GM18520 (cell line): ENCODE results near the gene ABCD4.

Experiments used
- ATAC-seq: cut with Tn5 transposase; IDR thresholded peaks from one replicate; pipeline ENCODE4 v1.9.1; 2021; ENCODE audit not compliant: unreplicated experiment

ABCD4 gene

GRCh38 chr14:74238974-74239847, 63.5 kb downstream of the ABCD4 start, which contains the start of gene VSX2:
Gene VSX2, plus strand, starts transcription at chr14:74239449. Its CDS starts 113 bp downstream, at chr14:74239562.
- ATAC-seq = no peak

GRCh38 chr14:74237441-74237840, 65.3 kb downstream of the ABCD4 start:
- no peak for ATAC-seq
